ENCODE measurements around the gene PIF1.

DNA sequence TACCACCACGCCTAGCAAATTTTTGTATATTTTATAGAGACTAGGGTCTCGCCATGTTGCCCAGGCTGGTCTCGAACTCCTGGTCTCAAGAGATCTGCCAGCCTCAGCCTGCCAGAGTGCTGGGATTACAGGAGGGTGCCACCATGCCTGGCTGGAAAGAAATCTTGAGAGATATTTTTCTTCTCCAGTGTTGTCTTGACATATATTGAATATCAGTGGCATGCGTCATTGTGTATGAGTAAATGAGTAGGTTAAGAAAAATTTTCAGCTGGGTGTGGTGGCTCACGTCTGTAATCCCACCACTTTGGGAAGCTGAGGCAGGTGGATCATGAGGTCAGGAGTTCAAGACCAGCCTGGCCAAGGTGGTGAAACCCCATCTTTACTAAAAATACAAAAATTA, 3.5 kb upstream of the PIF1 start:
- TF ChIP-seq CTCF (IDR thresholded peaks at IDR 0.05; ENCODE audit: low read depth, low read length) = no peak
- no peak for TF ChIP-seq EZH2phosphoT487 (IDR thresholded peaks at IDR 0.05; ENCODE audit: low read depth)

Measured in OCI-LY3 (cell line).